Bronchial epithelial cell (primary cell): ENCODE measurements around the gene NSMF. TPM values are rescaled to one million over a fixed set of nuclear protein-coding genes. Genes with fewer than 3 reads are reported as not detected.
"Not testable (repeated sequence)": the region's sequence is repeated elsewhere in the genome, so short reads cannot be mapped to it uniquely, and the experiment has no call there.

Experiments
- DNase-seq: peaks from one replicate; pipeline ENCODE4 v3.0.0-alpha.2; 2010; ENCODE audit warnings: low read depth
- FAIRE-seq: peaks from 2 replicates; lab custom pipeline; 2011; peaks lifted over from hg19 to GRCh38; lab: Jason Lieb, UNC
- H3K27me3 ChIP-seq: 2 replicates; pipeline ENCODE4 v1.5.1; 2011; ENCODE audit warnings: low read length; ENCODE audit not compliant: control insufficient read depth, insufficient read depth
- H3K36me3 ChIP-seq: 2 replicates; pipeline ENCODE4 v1.5.1; 2011; ENCODE audit warnings: low read length; ENCODE audit not compliant: control insufficient read depth, insufficient read depth
- H3K4me3 ChIP-seq: 2 replicates; pipeline ENCODE4 v1.5.1; 2011; ENCODE audit warnings: mild to moderate bottlenecking, low read depth, low read length, control low read depth
- CTCF ChIP-seq: IDR thresholded peaks from 2 replicates; pipeline ENCODE4 v1.5.1; 2011; ENCODE audit warnings: mild to moderate bottlenecking, moderate library complexity, low read length, control low read depth, inconsistent platforms; ENCODE audit not compliant: insufficient read depth, severe bottlenecking
- total RNA-seq: library from RNA; depleted of rRNA; stranded (reverse); fragments of >200 nt; gene quantifications from 2 replicates; pipeline ENCODE4 v1.2.1, GENCODE V29; 2014

The NSMF gene
- total RNA-seq, 1 donor from 2014 or later: 17.9 TPM

GRCh38 chr9:137454145-137454596 is 5.0 kb downstream of the NSMF start:
- DNase-seq: no peak
- no peak for FAIRE-seq
- H3K27me3 ChIP-seq: no peaks in the 10 kb centered on the region
- H3K4me3 ChIP-seq: peak overlapping the region; percentile 45
- peaks cover 29% of the 10 kb centered on the region for H3K36me3 ChIP-seq
- no peak for TF ChIP-seq CTCF

GRCh38 chr9:137453643-137454081 is 5.5 kb downstream of the NSMF start:
- DNase-seq: peak; percentile 37
- Histone ChIP-seq H3K27me3 (no peaks in the 10 kb centered on the region), H3K36me3 (peaks cover 29% of the 10 kb centered on the region), H3K4me3 (peak overlapping the region; percentile 38)
- no peak for TF ChIP-seq CTCF
- FAIRE-seq: no peak

- no peak for TF ChIP-seq CTCF
- peak overlapping the region; percentile 38 for H3K4me3 ChIP-seq
- FAIRE-seq (no peak), DNase-seq (no peak)
- peaks cover 29% of the 10 kb centered on the region for H3K36me3 ChIP-seq
- H3K27me3 ChIP-seq: no peaks in the 10 kb centered on the region
Measured at GRCh38 chr9:137452761-137453642, 6.1 kb downstream of the NSMF start.

- DNase-seq (no peak), FAIRE-seq (no peak)
- H3K4me3 ChIP-seq: no peak overlapping the region
- peaks cover 27% of the 10 kb centered on the region for H3K36me3 ChIP-seq
- TF ChIP-seq CTCF: no peak
- no peaks in the 10 kb centered on the region for H3K27me3 ChIP-seq
Measured at GRCh38 chr9:137452006-137452760, 7.0 kb downstream of the NSMF start.

- not testable (repeated sequence) for FAIRE-seq, DNase-seq, H3K27me3 ChIP-seq, H3K4me3 ChIP-seq
- H3K36me3 ChIP-seq: peaks cover 21% of the 10 kb centered on the region
Measured at GRCh38 chr9:137451264-137452005, 7.7 kb downstream of the NSMF start.

- H3K27me3 ChIP-seq, DNase-seq, H3K4me3 ChIP-seq: not testable (repeated sequence)
- H3K36me3 ChIP-seq: peaks cover 15% of the 10 kb centered on the region
- FAIRE-seq: peak; percentile 23
Measured at GRCh38 chr9:137450539-137451222, 8.5 kb downstream of the NSMF start.
